ENCODE measurements around the gene AFMID.

DNA sequence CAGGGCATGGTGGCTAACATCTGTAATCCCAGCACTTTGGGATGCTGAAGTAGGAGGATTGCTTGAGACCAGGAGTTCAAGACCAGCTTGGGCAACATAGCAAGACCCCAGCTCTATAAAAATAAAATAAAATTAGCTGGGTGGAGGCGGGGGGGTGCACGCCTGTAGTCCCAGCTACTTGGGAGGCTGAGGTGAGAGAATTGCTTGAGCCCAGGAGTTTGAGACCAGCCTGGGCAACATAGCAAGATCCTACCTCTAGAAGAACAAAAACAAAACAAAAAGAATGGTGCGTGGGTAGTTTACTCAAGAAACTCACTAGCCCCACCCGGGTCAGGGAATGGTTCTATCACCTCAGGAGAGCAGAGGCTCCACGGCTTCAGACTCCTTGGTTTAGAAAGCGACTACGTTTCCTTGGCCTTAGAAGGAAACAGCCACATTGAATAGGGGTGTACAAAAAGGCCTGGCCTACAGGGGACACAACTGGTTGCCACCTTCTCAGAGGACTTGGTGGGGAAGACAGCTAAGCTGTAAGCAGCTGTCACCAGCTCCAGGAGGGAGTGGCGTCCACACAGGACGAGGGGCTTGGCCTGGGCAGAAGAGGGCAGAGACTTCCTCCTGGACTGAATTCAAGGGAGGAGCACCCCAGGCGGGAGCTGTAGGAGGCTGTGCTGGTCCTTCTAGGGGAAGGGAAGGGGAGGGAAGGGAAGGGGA is 1.0 kb upstream of the AFMID start:
- TF ChIP-seq ELF4 (IDR thresholded peaks at IDR 0.05) (no peak), ZNF384 (IDR thresholded peaks at IDR 0.05) (no peak), BHLHE40 (IDR thresholded peaks at IDR 0.05; ENCODE audit: borderline replicate concordance) (no peak), FOXK2 (IDR thresholded peaks at IDR 0.05) (no peak), CTBP1 (IDR thresholded peaks at IDR 0.05; ENCODE audit: borderline replicate concordance) (no peak), SP1 (IDR thresholded peaks at IDR 0.05) (no peak), SUZ12 (IDR thresholded peaks at IDR 0.05) (no peak), NFRKB (IDR thresholded peaks at IDR 0.05) (no peak), L3MBTL2 (conservative IDR thresholded peaks at IDR 0.05) (no peak), FOXA1 (IDR thresholded peaks at IDR 0.05) (no peak), TARDBP (IDR thresholded peaks at IDR 0.05) (no peak), FOXM1 (IDR thresholded peaks at IDR 0.05; ENCODE audit: borderline replicate concordance) (no peak)
